PC-9 (cell line): ENCODE measurements around the gene LASP1.

Experiments used
- EZH2 ChIP-seq: fragments of 200-600 bp; sonication (generic); IDR thresholded peaks from 2 replicates; pipeline ENCODE4 v1.8.0; 2017; ENCODE audit warnings: antibody characterized with exemption, low read depth
- TF ChIP-seq, protein P1 (sequence below): fragments of 200-600 bp; sonication (generic); conservative IDR thresholded peaks from 2 replicates; pipeline ENCODE4 v1.6.1; 2017; ENCODE audit warnings: mixed run types, antibody characterized with exemption, mild to moderate bottlenecking, moderate library complexity

DNA sequence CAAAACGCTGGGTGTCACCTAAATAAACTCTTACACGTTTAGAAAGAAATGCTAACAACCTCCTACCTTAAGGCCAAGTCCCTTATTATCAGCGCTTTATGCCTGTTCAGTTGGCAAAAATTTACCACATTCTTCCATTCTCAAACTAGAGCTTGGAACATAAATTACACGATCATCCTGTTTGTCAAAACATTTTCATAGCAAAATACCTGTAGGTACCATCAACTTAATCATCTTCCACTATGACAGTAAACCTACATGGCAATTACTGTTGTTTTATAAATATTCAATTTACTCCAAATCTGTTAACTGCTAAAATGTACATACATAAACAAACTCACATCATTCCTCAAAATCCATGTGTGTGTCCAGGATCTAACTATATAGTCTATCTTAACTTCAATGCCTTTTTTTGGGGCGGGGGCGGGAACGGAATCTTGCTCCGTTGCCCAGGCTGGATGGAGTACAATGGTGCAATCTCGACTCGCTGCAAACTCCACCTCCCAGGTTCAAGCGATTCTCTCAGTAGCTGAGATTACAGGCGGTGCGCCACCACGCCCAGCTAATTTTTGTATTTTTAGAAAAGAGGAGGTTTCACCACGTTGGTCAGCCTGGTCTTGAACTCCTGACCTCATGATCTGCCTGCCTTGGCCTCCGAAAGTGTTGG, 20.8 kb upstream of the LASP1 start:
- TF ChIP-seq EZH2: no peak
- TF ChIP-seq, protein P1, sequence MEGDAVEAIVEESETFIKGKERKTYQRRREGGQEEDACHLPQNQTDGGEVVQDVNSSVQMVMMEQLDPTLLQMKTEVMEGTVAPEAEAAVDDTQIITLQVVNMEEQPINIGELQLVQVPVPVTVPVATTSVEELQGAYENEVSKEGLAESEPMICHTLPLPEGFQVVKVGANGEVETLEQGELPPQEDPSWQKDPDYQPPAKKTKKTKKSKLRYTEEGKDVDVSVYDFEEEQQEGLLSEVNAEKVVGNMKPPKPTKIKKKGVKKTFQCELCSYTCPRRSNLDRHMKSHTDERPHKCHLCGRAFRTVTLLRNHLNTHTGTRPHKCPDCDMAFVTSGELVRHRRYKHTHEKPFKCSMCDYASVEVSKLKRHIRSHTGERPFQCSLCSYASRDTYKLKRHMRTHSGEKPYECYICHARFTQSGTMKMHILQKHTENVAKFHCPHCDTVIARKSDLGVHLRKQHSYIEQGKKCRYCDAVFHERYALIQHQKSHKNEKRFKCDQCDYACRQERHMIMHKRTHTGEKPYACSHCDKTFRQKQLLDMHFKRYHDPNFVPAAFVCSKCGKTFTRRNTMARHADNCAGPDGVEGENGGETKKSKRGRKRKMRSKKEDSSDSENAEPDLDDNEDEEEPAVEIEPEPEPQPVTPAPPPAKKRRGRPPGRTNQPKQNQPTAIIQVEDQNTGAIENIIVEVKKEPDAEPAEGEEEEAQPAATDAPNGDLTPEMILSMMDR: no peak
